GM21576 (cell line): ENCODE data around the gene KRT35.

Source experiments
- ATAC-seq: cut with Tn5 transposase; IDR thresholded peaks from one replicate; pipeline ENCODE4 v1.9.1; 2021; ENCODE audit warnings: mild to moderate bottlenecking, moderate library complexity; ENCODE audit not compliant: unreplicated experiment

The KRT35 gene

GRCh38 chr17:41490000-41490990, 9.3 kb upstream of the KRT35 start:
- no peak for ATAC-seq

DNA sequence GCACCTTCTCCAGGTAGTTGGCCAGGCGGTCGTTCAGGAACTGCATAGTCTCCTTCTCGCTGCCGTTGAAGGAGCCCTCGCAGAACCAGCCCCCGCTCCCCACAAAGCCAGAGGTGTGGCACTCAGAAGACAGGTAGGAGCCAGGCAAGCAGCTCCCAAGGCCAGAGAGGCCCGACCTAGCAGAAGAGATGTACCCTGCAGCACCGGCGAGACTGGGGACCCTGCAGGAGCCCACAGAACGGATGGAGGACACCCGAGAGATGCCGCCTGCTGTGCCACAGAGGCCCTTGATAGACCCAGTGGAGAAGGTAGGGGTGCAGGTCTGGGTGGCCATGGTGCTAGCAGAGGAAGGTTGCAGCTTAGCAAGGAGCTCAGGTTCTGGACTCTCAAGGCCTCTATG, 8.6 kb upstream of the KRT35 start, which contains the start of gene KRT36:
KRT36 (minus strand) TSS at position 380 of the 400 bp plus-strand sequence; CDS start at position 334, 46 bp downstream.
- no peak for ATAC-seq

- ATAC-seq = no peak
These were observed 6.0 kb upstream of the KRT35 start for GRCh38 chr17:41486809-41487530.

DNA sequence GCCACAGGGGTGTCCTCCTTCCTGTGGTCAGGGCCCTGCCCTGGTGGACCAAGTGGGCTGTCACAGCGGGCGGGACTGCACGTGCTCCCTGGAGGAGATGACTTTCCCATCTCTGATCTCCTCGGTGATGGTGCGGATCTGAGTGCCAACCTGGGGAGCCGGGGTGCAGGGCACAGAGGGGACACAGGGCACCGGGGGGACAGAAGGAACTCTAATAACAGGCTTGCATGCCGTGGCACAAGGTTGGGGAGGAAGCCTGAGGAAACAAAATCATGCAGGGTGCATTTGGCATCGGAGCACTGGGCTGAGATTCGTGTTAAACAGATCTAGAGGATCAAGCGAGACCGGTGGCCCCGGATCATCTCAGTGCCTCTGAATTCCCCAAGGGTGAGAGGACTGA, 5.4 kb upstream of the KRT35 start:
- no peak for ATAC-seq

DNA sequence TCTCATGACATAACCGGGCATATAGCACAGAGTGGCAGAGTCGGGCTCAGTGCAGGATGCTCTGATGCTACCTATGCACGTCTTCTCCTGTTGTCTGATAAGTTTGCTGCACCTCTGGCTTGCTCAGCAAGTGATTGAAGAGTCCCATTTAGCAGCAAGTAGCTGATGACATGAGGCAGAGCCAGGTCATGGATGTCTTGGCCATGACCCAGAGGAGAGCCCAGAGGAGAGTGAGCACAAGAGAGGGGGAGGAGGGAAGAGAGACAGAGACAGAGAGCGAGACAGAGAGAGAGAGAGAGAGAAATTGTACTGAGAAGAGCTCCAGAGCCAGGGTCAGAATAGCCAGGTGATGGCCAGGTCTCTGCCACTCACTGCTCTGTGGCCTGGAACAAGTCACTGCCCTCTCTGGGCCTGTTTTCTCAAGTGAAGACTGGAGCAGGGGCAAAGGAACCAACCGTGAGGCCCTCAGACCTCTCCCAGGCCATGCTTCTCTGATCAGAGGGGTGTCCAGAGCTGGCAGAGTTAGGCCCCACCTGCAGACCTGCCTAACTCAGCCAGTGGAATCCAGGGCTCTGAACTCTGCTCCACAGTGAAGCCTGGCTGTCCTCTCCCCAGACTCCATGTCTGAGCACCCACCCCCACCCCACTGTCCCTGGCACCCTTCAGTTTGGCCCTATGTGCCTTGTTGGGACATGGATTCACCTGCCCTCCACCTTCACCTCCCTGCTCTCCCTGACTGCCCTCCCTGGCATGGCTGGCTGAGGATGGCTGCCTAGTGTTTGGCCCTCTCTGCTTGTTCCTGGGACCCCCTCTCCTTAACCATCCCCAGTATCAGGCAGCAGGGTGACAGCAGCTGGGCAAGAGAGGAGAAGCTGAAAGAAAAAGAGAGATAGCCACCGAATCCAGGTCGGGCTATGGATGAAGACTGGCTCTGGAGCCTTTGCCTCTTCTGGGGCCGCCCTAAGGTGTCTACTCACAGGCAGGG, 4.3 kb upstream of the KRT35 start:
- ATAC-seq = no peak

DNA sequence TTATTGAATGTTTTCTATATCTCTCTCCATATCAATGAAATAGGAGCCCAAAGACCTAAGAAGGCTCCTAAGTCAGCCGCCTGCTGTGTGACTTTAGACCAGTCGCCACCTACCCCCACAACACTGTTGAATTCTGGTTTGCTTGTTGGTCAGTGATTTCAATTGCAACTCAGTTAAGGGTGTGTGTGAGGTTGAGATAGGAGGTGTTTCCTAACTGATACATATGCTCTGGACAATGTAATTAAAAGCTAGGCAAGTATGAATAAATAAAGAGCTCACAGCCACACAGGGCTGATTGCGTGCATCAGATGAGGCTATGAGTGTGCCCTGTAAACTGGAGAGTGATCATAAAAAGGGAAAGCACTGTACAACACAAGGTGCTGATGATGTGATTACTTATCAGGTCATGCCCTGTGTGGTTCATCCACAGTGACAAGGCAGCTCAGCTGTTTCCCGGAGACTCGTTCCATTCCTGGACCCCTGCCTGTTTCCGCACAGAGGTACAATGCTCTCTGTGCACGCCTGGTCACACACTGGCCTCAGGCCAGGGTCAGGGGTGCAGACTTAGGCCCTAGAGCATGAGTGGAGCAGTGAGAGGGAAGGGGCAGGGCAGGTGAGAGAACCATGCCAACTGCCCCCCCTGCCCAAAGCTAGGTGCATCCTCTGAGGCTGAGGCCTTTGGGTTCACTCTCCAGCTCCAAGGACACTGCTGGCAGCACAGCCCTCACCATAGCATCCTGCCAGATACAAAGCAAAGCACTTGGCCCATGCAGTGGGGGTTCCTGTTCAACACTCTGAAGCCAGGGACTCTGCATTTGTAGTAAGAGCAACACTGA, 3.3 kb upstream of the KRT35 start:
- no peak for ATAC-seq

DNA sequence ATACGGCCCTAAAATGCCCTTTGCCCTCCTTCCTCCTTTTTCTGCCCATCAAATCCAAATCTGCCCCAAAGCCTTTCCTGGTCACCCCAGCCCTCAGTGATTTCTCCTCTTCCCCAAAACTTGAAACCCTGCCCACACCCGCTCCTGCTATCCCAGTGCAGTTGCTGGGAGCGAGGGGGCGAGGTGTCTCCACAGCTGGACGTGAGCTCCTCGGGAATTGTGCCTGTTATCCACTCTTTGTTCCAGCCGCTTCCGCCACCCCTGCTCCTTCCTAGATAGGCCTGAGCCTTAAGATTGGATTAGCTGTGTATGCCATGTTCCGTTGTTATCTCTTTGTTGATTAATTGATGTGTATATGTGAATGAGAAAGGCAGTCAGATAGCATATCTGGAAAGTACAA, 2.6 kb upstream of the KRT35 start:
- no peak for ATAC-seq

DNA sequence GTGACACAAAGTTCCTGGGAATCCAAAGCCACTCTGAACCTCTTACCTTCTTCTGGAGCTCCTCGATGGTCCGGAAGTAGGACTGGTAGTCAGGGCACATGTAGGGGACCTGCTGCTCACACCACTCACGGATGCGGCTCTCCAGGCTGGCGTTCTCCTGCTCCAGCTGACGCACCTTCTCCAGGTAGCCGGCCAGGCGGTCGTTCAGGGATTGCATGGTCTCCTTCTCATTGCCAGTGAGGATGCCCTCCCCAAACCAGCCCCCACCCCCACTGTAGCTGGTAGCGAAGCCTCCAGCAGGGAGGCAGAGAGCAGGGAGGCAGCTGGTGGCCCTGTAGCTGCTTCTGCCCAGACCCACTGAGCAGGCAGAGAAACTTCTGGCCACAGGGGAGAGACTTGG, 370 bp downstream of the KRT35 start:
- no peak for ATAC-seq

DNA sequence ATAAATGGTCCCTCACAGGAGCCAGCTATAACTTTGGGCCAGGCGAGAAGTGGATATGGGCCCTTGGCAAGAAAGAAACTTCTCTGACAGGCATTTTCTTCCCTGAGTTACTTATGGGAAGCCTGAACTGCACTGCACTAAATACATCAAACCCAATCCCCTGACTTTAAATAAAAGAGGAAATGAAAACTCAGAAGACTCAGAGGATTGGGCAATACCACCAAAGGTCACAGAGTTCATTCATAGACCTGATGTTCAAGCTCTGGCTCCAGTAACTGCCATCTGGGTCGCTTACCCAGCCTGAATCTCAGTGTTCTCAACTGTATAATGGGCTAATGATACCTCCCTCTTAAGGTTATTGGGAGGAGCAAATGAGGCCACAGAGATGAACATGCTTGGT, 815 bp downstream of the KRT35 start:
- ATAC-seq = no peak

DNA sequence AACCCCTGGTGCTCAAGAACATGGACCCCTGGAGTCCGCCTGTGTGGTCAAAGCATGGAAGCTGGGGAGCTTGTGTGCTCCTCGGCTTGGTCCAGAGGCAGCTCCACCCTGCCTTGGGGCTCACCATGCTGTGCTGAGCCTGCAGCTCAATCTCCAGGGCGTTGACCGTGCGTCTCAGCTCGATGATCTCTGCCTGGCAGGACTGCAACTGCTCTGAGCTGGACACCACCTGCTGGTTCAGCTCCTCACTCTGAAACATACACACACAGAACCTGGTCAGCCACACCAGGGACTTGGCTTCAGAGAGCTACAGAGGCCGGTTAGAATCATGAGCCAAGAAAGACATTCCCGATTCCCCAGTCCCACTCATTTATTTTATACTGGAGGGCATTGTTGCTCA, 2.7 kb downstream of the KRT35 start:
- no peak for ATAC-seq

DNA sequence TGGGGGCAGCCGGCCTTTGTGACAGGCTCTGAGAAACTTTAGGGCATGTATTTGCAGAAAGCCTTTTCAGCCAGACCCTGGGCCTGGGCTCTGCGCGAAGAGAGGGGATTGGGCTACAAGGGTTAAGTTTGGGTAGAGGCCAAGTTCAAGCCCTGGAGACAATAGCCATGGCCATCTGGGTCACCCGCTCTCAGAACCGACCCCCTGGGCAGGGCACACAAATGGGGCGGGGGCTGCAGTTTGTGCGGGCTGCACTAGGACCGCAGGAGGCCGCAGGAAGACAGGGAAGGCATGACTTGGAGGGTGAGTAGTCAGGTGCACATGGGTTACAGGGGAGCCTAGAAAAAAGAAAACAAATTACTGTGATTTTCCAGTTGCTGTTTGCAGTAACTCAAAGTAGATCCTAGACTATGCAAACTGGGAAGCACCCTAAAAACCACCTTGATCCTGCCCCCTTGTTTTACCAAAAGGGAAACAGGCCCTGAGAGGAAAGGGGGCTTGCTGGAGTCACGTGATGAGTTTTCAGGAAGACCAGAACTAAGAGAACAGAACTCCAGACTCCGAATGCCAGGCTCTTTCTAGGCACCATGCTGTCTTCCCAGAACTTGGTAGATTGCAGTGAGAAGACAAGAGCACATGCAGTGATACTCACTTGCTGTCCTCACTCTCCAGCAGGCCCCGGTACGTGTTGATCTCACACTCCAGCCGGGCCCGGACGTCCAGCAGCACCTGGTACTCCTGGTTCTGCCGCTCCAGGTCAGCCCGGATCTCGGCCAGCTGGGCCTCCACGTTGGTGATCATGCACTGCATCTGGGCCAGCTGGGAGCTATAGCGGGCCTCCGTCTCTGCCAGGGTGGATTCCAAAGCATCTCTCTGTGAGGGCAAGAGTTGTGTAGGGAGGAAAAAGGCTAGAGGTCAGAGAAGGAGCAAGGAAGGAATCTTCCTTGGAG, 3.8 kb downstream of the KRT35 start:
- ATAC-seq = no peak

- ATAC-seq = no peak
These were observed 5.5 kb downstream of the KRT35 start for GRCh38 chr17:41475421-41475820.

DNA sequence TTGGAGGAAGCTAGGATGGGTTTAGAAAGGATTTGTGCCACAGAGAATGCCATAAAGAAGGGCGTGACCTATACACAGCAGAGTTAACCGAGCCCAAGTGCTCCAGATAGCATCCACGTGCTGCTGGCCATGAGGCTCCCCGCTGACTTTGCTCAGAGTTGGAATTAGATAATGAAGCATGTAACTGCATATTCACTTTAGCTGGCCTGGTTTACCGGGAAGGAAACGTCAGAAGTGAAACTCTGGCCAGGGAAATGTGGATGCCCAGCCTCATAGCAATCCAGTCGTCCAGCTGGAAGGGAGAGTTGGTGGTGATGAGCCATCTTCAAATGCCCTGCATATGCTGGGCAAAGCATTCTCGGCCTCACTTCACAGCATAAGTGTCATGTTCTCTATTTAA, 6.1 kb downstream of the KRT35 start:
- no peak for ATAC-seq

- no peak for ATAC-seq
These were observed 12.6 kb downstream of the KRT35 start for GRCh38 chr17:41468346-41468745.

DNA sequence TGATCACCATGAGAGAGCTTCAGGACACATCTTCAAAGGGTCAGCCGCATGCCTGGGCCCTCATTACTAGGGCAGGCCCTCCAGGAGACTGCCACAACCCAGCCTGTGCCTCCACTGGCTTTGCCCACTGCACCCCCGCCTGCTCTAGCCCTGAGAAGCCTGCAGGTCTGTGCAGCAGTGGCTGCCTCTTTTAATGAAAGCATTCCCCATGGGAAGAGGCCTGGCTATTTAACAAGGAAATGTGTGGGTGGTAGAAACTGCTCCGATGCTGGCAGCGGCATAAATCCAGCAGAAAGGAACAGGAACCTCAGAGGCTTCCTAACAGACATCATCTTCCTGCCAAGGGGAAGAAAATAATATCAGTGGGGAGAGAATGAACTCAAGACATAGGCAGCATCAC, 13.4 kb downstream of the KRT35 start:
- no peak for ATAC-seq

DNA sequence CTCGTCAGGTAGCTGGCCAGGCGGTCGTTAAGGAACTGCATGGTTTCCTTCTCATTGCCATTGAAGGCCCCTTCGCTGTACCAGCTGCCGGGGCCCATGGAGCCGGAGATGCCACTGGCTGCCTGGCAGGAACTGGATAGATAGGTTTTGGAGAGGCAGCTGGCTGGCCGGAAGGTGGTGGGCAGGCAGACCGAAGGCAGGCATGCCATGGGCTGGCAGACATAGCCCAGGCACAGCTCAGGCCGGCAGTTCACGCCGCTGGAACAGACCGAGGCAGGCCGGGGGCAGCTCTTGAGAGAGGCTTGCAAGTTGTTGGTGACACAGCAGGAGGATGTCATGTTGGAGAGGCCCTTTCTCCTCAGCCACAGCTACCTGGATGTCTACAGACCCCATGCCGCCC, 14.0 kb downstream of the KRT35 start, which contains the start of gene KRT32:
KRT32 (minus strand) TSS at position 399 of the 400 bp plus-strand sequence; CDS start at position 338, 61 bp downstream.
- no peak for ATAC-seq

DNA sequence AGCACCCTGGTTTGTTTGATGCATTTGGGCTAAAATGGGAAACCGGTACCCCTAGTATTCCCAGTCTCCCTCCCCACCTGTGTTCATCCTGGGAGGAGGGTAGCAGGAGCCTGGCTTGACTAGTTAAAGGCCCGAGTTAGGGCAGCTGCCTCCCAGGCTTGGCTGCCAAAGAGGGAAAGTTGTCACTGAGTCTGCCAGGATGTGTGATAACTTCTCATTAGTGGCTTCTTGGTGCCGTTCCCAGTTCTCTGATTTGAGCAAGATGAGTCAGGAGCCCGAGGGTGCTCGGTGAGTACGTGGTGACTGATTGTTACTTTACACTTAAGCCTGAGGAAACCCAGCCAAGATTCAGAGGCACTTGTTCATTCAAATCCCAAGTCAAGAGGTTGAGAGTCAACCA, 16.3 kb downstream of the KRT35 start:
- ATAC-seq = no peak

GRCh38 chr17:41464173-41464572, 16.8 kb downstream of the KRT35 start:
- no peak for ATAC-seq

- ATAC-seq = no peak
These were observed 17.2 kb downstream of the KRT35 start for GRCh38 chr17:41463746-41464145.
